Measurements from ENCODE around the gene ARAP1. TPM values are rescaled to one million over a fixed set of nuclear protein-coding genes. Genes with fewer than 3 reads are reported as not detected.

ARAP1 gene
- total and polyA plus RNA-seq, 10 donors, result 76.7 to 365 (median 270) TPM

DNA sequence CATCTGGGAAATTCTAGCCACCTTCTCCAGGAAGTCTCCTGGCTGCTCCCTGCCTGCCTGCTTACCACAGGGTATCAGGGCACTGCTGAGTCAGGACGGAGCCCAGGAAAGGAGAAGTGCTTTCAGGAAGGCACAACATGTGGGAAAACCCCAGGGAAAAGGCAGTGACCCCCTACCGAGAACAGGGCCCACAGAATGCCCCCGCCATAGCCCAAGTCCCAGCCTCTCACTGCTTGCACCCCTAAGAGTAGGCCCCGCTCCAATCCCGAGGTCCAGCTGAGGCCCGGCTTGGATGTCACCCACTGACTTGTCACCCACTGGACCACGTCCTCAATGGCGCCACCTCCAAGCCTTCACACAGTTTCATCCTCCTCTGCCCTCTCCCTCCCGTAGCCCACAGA lies 34.1 kb downstream of the ARAP1 start:
- WGBS, 5 donors, result 59 to 75% (median 72%) methylated on average over 7 to 9 of the region's 9 CpGs
- Histone ChIP-seq H3K4me1 (peaks cover 44 to 100% (median 85%) of the 10 kb centered on the region in 6 donors), H3K36me3 (peaks cover 0 to 87% (median 30%) of the 10 kb centered on the region in 6 donors), H3K9me3 (no peaks in the 10 kb centered on the region), H3K27me3 (replicated peaks in 1 of 7) (no peaks in the 10 kb centered on the region), H3K27ac (peak overlapping the region in 5 of 8 donors; percentile 32 to 97 (median 92)), H3K4me3 (peak overlapping the region in 1 of 8 donors; percentile 81)
- TF ChIP-seq POLR2AphosphoS5 (IDR thresholded peaks at IDR 0.05) (peak in 2 of 3 donors; percentile 21 to 38), POLR2A (IDR thresholded peaks at IDR 0.05) (no peak)
- intact Hi-C loops (cut with DNase I; ENCODE audit: low total_unique reads), result no loop called here
- DNase-seq, result no peak

GRCh38 chr11:72716788-72717435 lies 35.3 kb downstream of the ARAP1 start:
- peaks cover 40 to 100% (median 84%) of the 10 kb centered on the region in 6 donors for H3K4me1 ChIP-seq
- H3K27ac ChIP-seq, result peak overlapping the region in 3 of 8 donors; percentile 4 to 97 (median 93)
- intact Hi-C loops (cut with DNase I; ENCODE audit: low total_unique reads), result no loop called here

DNA sequence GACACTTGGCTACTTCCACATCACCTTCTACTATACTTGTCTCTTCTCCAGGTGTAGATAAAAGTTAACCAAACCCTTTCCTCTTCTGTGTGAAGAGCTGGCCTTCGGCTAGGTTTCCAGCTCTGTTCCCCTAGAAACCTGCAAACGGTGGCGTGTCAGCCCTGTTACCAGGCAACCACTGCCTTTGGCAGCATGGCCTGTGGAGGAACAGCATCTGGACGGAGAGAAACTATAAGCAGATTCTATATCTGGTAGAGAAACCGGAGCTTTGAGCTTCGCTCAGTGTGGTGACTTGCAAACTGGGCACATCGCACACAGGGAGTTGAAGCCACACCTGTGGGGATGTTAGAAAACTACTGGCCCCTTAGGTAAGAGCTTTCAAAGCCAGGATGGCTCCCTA lies 35.9 kb downstream of the ARAP1 start:
- Histone ChIP-seq H3K27ac (peak overlapping the region in 2 of 8 donors; percentile 5 to 93), H3K4me1 (peaks cover 38 to 100% (median 82%) of the 10 kb centered on the region in 6 donors), H3K9me3 (no peaks in the 10 kb centered on the region), H3K36me3 (peaks cover 0 to 97% (median 38%) of the 10 kb centered on the region in 6 donors), H3K4me3 (no peak overlapping the region), H3K27me3 (replicated peaks in 1 of 7) (no peaks in the 10 kb centered on the region)
- 79 to 86% (median 83%) methylated on average over 7 of the region's 7 CpGs for WGBS, 5 donors
- intact Hi-C loops (cut with DNase I; ENCODE audit: low total_unique reads), result no loop called here
- no peak for DNase-seq
- TF ChIP-seq POLR2A (IDR thresholded peaks at IDR 0.05) (no peak), CTCF (IDR thresholded peaks at IDR 0.05 in 8 of 11, conservative IDR thresholded peaks at IDR 0.05 in 3 of 11) (no peak), POLR2AphosphoS5 (IDR thresholded peaks at IDR 0.05) (no peak)

More at GRCh38 chr11:72716788-72717435, 35.3 kb downstream of the ARAP1 start:
- no peak for DNase-seq
- H3K4me3 ChIP-seq, result no peak overlapping the region
- no peaks in the 10 kb centered on the region for H3K9me3 ChIP-seq
- TF ChIP-seq POLR2AphosphoS5 (IDR thresholded peaks at IDR 0.05) (no peak), CTCF (IDR thresholded peaks at IDR 0.05 in 8 of 11, conservative IDR thresholded peaks at IDR 0.05 in 3 of 11) (no peak), POLR2A (IDR thresholded peaks at IDR 0.05) (no peak)
- H3K27me3 ChIP-seq (replicated peaks in 1 of 7), result no peaks in the 10 kb centered on the region
- peaks cover 0 to 96% (median 34%) of the 10 kb centered on the region in 6 donors for H3K36me3 ChIP-seq
- WGBS, 5 donors, result 87 to 95% (median 92%) methylated on average over 7 to 14 of the region's 14 CpGs

- intact Hi-C loops (cut with DNase I; ENCODE audit: low total_unique reads), result no loop called here
- no peak for DNase-seq
- WGBS, 5 donors, result 51 to 82% (median 74%) methylated on average over 7 to 10 of the region's 10 CpGs
- TF ChIP-seq CTCF (IDR thresholded peaks at IDR 0.05 in 8 of 11, conservative IDR thresholded peaks at IDR 0.05 in 3 of 11), result no peak
- TF ChIP-seq POLR2AphosphoS5 (IDR thresholded peaks at IDR 0.05), result no peak
- TF ChIP-seq POLR2A (IDR thresholded peaks at IDR 0.05), result no peak
- H3K9me3 ChIP-seq, result no peaks in the 10 kb centered on the region
- peaks cover 5 to 77% (median 49%) of the 10 kb centered on the region in 6 donors for H3K4me1 ChIP-seq
- H3K27me3 ChIP-seq (replicated peaks in 1 of 7), result no peaks in the 10 kb centered on the region
- H3K4me3 ChIP-seq, result peak overlapping the region in 3 of 8 donors; percentile 3 to 48 (median 21)
- peak overlapping the region in 7 of 8 donors; percentile 53 to 80 (median 68) for H3K27ac ChIP-seq
- H3K36me3 ChIP-seq, result peaks cover 0 to 100% (median 67%) of the 10 kb centered on the region in 6 donors
Measured at GRCh38 chr11:72712841-72713240, 39.4 kb downstream of the ARAP1 start.

Measured in spleen (tissue), 11 donors.